WTC11 (cell line): ENCODE results near the gene UVRAG. TPM values are rescaled to one million over a fixed set of nuclear protein-coding genes. Genes with fewer than 3 reads are reported as not detected.

Source experiments
- ATAC-seq: fragments of 200-7000 bp; cut with Tn5 transposase; 2 replicates; pipeline ENCODE4 v1.10.0; 2021; ENCODE audit warnings: mild to moderate bottlenecking, moderate library complexity
- CTCF ChIA-PET: fragments of 300-600 bp; sonication (Branson Sonifier 250); formaldehyde crosslinking; loops from one replicate; lab custom pipeline; 2021; ENCODE audit warnings: antibody characterized with exemption; lab: Charles Lee
- POLR2A ChIA-PET: fragments of 350-600 bp; sonication (Branson Sonifier 250); formaldehyde crosslinking; loops from one replicate; lab custom pipeline; 2021; ENCODE audit warnings: antibody characterized with exemption; lab: Charles Lee
- DNase-seq: peaks from one replicate; pipeline ENCODE4 v3.0.0; 2021; ENCODE audit warnings: low spot score
- H3K27ac Mint-ChIP-seq: 2 replicates; pipeline ENCODE4 v1.8.0; 2021; ENCODE audit warnings: mixed read lengths
- H3K27me3 Mint-ChIP-seq: 2 replicates; pipeline ENCODE4 v1.8.0; 2021; ENCODE audit warnings: low read depth, mild to moderate bottlenecking, moderate library complexity, mixed read lengths
- H3K36me3 Mint-ChIP-seq: 2 replicates; pipeline ENCODE4 v1.8.0; 2021; ENCODE audit warnings: mixed read lengths
- H3K4me1 Mint-ChIP-seq: 2 replicates; pipeline ENCODE4 v1.8.0; 2022; ENCODE audit warnings: mixed read lengths
- H3K4me3 Mint-ChIP-seq: 2 replicates; pipeline ENCODE4 v1.8.0; 2021; ENCODE audit warnings: mild to moderate bottlenecking, moderate library complexity, mixed read lengths
- H3K9me3 Mint-ChIP-seq: 2 replicates; pipeline ENCODE4 v1.8.0; 2021; ENCODE audit warnings: mixed read lengths
- ATF3 ChIP-seq: sonication (generic); formaldehyde crosslinking; conservative IDR thresholded peaks from 2 replicates; pipeline ENCODE4 v1.8.1; 2022; ENCODE audit warnings: mild to moderate bottlenecking, missing genetic modification reagents
- CDX4 ChIP-seq: fragments of 250-450 bp; sonication (Bioruptor Pico); IDR thresholded peaks from 2 replicates; pipeline ENCODE4 v1.9.0; 2021; ENCODE audit warnings: moderate library complexity, mild to moderate bottlenecking, inconsistent platforms, borderline replicate concordance
- CTCF ChIP-seq: fragments of 200-600 bp; IDR thresholded peaks from 2 replicates; pipeline ENCODE4 v1.8.0; 2022; ENCODE audit warnings: antibody characterized with exemption
- ESRRA ChIP-seq: sonication (generic); formaldehyde crosslinking; IDR thresholded peaks from 2 replicates; pipeline ENCODE4 v1.8.1; 2022; ENCODE audit warnings: mild to moderate bottlenecking, missing genetic modification reagents, borderline replicate concordance
- ETV6 ChIP-seq: sonication (generic); formaldehyde crosslinking; IDR thresholded peaks from 2 replicates; pipeline ENCODE4 v1.8.1; 2022; ENCODE audit warnings: mild to moderate bottlenecking, missing genetic modification reagents
- MYBL2 ChIP-seq: sonication (generic); formaldehyde crosslinking; IDR thresholded peaks from 2 replicates; pipeline ENCODE4 v1.8.1; 2023; ENCODE audit warnings: mild to moderate bottlenecking, moderate library complexity, missing genetic modification reagents
- RORB ChIP-seq: fragments of 250-450 bp; sonication (Bioruptor Pico); IDR thresholded peaks from 2 replicates; pipeline ENCODE4 v1.9.0; 2021; ENCODE audit warnings: mild to moderate bottlenecking
- SMAD4 ChIP-seq: sonication (generic); formaldehyde crosslinking; IDR thresholded peaks from 2 replicates; pipeline ENCODE4 v1.8.0; 2022; ENCODE audit warnings: mild to moderate bottlenecking, missing genetic modification reagents
- ZNF121 ChIP-seq: sonication (generic); formaldehyde crosslinking; IDR thresholded peaks from 2 replicates; pipeline ENCODE4 v1.8.0; 2023; ENCODE audit warnings: missing genetic modification reagents
- ZNF138 ChIP-seq: sonication (generic); formaldehyde crosslinking; conservative IDR thresholded peaks from 2 replicates; pipeline ENCODE4 v1.8.1; 2022; ENCODE audit warnings: mild to moderate bottlenecking, moderate library complexity, missing genetic modification reagents
- ZNF219 ChIP-seq: sonication (generic); formaldehyde crosslinking; IDR thresholded peaks from 2 replicates; pipeline ENCODE4 v1.8.0; 2023; ENCODE audit warnings: missing genetic modification reagents, mild to moderate bottlenecking, borderline replicate concordance
- ZNF263 ChIP-seq: sonication (generic); formaldehyde crosslinking; IDR thresholded peaks from 2 replicates; pipeline ENCODE4 v1.8.1; 2022; ENCODE audit warnings: low read depth, mild to moderate bottlenecking, moderate library complexity, missing genetic modification reagents
- total RNA-seq: library from RNA; stranded (reverse); gene quantifications from 3 replicates; pipeline ENCODE4 v1.2.3, GENCODE V29; 2021
- TF ChIP-seq, protein P1 (sequence below): sonication (generic); formaldehyde crosslinking; IDR thresholded peaks from 2 replicates; pipeline ENCODE4 v1.8.1; 2023; ENCODE audit warnings: mild to moderate bottlenecking, missing genetic modification reagents
- TF ChIP-seq, protein P2 (sequence below): sonication (generic); formaldehyde crosslinking; IDR thresholded peaks from 2 replicates; pipeline ENCODE4 v1.8.1; 2022; ENCODE audit warnings: missing genetic modification reagents, borderline replicate concordance
- TF ChIP-seq, protein P3 (sequence below): fragments of 250-450 bp; sonication (Bioruptor Pico); IDR thresholded peaks from 2 replicates; pipeline ENCODE4 v1.9.0; 2021; ENCODE audit warnings: mild to moderate bottlenecking
- TF ChIP-seq, protein P4 (sequence below): sonication (generic); formaldehyde crosslinking; IDR thresholded peaks from 2 replicates; pipeline ENCODE4 v1.8.0; 2023; ENCODE audit warnings: missing genetic modification reagents, mild to moderate bottlenecking, borderline replicate concordance
- TF ChIP-seq, protein P5 (sequence below): sonication (generic); formaldehyde crosslinking; IDR thresholded peaks from 2 replicates; pipeline ENCODE4 v1.8.1; 2023; ENCODE audit warnings: mild to moderate bottlenecking, missing genetic modification reagents
- TF ChIP-seq, protein P6 (sequence below): sonication (generic); formaldehyde crosslinking; IDR thresholded peaks from 2 replicates; pipeline ENCODE4 v1.8.0; 2023; ENCODE audit warnings: missing genetic modification reagents

Gene UVRAG
- total RNA-seq, 1 experiment from 2014 or later: 14.5 TPM

DNA sequence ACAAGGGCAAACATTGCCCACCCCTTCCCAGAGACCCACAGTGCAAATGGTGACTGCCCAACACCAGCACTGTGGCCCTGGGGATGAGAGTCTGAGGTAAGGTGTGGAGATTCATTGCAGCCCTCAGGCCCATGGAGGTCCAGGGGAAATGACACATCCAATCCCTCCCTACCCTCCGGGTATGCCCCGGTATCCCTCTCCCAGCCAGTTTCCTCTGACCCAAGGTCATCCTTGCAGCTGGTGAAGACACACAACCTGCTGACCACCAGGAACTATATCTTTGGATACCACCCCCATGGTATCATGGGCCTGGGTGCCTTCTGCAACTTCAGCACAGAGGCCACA lies 18.9 kb upstream of the UVRAG start:
- POLR2A ChIA-PET: no interaction called here
- CTCF ChIA-PET: interaction anchor here (1.3 kb wide), 1 partner anchor 90 kb away, joined by 4 read pairs; no protein-coding TSS in a partner anchor
- no peaks in the 10 kb centered on the region for H3K9me3 Mint-ChIP-seq
- no peaks in the 10 kb centered on the region for H3K36me3 Mint-ChIP-seq
- DNase-seq (no peak), ATAC-seq (no peak)
- H3K27ac Mint-ChIP-seq: no peak overlapping the region
- H3K4me3 Mint-ChIP-seq: no peak overlapping the region
- H3K27me3 Mint-ChIP-seq: no peaks in the 10 kb centered on the region
- H3K4me1 Mint-ChIP-seq: peaks cover 4% of the 10 kb centered on the region; the same call in 1 of the 2 replicates
- TF ChIP-seq, protein P1, sequence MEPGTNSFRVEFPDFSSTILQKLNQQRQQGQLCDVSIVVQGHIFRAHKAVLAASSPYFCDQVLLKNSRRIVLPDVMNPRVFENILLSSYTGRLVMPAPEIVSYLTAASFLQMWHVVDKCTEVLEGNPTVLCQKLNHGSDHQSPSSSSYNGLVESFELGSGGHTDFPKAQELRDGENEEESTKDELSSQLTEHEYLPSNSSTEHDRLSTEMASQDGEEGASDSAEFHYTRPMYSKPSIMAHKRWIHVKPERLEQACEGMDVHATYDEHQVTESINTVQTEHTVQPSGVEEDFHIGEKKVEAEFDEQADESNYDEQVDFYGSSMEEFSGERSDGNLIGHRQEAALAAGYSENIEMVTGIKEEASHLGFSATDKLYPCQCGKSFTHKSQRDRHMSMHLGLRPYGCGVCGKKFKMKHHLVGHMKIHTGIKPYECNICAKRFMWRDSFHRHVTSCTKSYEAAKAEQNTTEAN: no peak
- TF ChIP-seq, protein P2, sequence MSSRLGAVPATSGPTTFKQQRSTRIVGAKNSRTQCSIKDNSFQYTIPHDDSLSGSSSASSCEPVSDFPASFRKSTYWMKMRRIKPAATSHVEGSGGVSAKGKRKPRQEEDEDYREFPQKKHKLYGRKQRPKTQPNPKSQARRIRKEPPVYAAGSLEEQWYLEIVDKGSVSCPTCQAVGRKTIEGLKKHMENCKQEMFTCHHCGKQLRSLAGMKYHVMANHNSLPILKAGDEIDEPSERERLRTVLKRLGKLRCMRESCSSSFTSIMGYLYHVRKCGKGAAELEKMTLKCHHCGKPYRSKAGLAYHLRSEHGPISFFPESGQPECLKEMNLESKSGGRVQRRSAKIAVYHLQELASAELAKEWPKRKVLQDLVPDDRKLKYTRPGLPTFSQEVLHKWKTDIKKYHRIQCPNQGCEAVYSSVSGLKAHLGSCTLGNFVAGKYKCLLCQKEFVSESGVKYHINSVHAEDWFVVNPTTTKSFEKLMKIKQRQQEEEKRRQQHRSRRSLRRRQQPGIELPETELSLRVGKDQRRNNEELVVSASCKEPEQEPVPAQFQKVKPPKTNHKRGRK (CRISPR knock-in tag): no peak
- no peak for TF ChIP-seq ZNF121 (CRISPR knock-in tag)
- TF ChIP-seq ATF3 (CRISPR knock-in tag): no peak
- no peak for TF ChIP-seq ESRRA
- TF ChIP-seq, protein P3, sequence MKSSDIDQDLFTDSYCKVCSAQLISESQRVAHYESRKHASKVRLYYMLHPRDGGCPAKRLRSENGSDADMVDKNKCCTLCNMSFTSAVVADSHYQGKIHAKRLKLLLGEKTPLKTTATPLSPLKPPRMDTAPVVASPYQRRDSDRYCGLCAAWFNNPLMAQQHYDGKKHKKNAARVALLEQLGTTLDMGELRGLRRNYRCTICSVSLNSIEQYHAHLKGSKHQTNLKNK (CRISPR knock-in tag): no peak
- TF ChIP-seq SMAD4 (CRISPR knock-in tag): no peak
- no peak for TF ChIP-seq ETV6 (CRISPR knock-in tag)
- no peak for TF ChIP-seq RORB (CRISPR knock-in tag)
- no peak for TF ChIP-seq ZNF219
- no peak for TF ChIP-seq CDX4
- TF ChIP-seq, protein P4, sequence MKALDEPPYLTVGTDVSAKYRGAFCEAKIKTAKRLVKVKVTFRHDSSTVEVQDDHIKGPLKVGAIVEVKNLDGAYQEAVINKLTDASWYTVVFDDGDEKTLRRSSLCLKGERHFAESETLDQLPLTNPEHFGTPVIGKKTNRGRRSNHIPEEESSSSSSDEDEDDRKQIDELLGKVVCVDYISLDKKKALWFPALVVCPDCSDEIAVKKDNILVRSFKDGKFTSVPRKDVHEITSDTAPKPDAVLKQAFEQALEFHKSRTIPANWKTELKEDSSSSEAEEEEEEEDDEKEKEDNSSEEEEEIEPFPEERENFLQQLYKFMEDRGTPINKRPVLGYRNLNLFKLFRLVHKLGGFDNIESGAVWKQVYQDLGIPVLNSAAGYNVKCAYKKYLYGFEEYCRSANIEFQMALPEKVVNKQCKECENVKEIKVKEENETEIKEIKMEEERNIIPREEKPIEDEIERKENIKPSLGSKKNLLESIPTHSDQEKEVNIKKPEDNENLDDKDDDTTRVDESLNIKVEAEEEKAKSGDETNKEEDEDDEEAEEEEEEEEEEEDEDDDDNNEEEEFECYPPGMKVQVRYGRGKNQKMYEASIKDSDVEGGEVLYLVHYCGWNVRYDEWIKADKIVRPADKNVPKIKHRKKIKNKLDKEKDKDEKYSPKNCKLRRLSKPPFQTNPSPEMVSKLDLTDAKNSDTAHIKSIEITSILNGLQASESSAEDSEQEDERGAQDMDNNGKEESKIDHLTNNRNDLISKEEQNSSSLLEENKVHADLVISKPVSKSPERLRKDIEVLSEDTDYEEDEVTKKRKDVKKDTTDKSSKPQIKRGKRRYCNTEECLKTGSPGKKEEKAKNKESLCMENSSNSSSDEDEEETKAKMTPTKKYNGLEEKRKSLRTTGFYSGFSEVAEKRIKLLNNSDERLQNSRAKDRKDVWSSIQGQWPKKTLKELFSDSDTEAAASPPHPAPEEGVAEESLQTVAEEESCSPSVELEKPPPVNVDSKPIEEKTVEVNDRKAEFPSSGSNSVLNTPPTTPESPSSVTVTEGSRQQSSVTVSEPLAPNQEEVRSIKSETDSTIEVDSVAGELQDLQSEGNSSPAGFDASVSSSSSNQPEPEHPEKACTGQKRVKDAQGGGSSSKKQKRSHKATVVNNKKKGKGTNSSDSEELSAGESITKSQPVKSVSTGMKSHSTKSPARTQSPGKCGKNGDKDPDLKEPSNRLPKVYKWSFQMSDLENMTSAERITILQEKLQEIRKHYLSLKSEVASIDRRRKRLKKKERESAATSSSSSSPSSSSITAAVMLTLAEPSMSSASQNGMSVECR (CRISPR knock-in tag): no peak

GRCh38 chr11:75797116-75797515 lies 17.9 kb upstream of the UVRAG start:
- no peak for ATAC-seq
- Mint-ChIP-seq H3K4me1 (peaks cover 4% of the 10 kb centered on the region; the same call in 1 of the 2 replicates), H3K27me3 (peaks cover under 1% of the 10 kb centered on the region; the same call in 1 of the 2 replicates), H3K9me3 (no peaks in the 10 kb centered on the region), H3K4me3 (no peak overlapping the region), H3K36me3 (no peaks in the 10 kb centered on the region), H3K27ac (no peak overlapping the region)
- POLR2A ChIA-PET: no interaction called here
- CTCF ChIA-PET: no interaction called here
- DNase-seq: no peak
- TF ChIP-seq, protein P3 (CRISPR knock-in tag): no peak
- no peak for TF ChIP-seq ZNF263
- TF ChIP-seq SMAD4 (CRISPR knock-in tag): no peak
- TF ChIP-seq, protein P5, sequence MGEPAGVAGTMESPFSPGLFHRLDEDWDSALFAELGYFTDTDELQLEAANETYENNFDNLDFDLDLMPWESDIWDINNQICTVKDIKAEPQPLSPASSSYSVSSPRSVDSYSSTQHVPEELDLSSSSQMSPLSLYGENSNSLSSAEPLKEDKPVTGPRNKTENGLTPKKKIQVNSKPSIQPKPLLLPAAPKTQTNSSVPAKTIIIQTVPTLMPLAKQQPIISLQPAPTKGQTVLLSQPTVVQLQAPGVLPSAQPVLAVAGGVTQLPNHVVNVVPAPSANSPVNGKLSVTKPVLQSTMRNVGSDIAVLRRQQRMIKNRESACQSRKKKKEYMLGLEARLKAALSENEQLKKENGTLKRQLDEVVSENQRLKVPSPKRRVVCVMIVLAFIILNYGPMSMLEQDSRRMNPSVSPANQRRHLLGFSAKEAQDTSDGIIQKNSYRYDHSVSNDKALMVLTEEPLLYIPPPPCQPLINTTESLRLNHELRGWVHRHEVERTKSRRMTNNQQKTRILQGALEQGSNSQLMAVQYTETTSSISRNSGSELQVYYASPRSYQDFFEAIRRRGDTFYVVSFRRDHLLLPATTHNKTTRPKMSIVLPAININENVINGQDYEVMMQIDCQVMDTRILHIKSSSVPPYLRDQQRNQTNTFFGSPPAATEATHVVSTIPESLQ (CRISPR knock-in tag): no peak
- TF ChIP-seq, protein P6, sequence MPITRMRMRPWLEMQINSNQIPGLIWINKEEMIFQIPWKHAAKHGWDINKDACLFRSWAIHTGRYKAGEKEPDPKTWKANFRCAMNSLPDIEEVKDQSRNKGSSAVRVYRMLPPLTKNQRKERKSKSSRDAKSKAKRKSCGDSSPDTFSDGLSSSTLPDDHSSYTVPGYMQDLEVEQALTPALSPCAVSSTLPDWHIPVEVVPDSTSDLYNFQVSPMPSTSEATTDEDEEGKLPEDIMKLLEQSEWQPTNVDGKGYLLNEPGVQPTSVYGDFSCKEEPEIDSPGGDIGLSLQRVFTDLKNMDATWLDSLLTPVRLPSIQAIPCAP (CRISPR knock-in tag): no peak
- TF ChIP-seq CTCF: no peak
- no peak for TF ChIP-seq MYBL2 (CRISPR knock-in tag)
- TF ChIP-seq ZNF138 (CRISPR knock-in tag): no peak
